ENCODE results near the gene LRRIQ4.

LRRIQ4 gene

GRCh38 chr3:169813278-169813677 lies 608 bp downstream of the LRRIQ4 start:
- Histone ChIP-seq H3K27ac (no peak overlapping the region), H3K4me1 (ENCODE audit: control insufficient read depth in 1 of 2, insufficient read depth in 1 of 2, low read depth in 1 of 2, low read length in 1 of 2) (peaks cover 29 to 31% of the 10 kb centered on the region in 2 experiments), H3K36me3 (no peaks in the 10 kb centered on the region), H3K9me3 (no peaks in the 10 kb centered on the region), H3K27me3 (peaks cover 12% of the 10 kb centered on the region), H3K4me3 (ENCODE audit: low read depth in 1 of 2, low read length in 1 of 2) (peak overlapping the region; percentile 61 to 66)
- TF ChIP-seq CTCF (IDR thresholded peaks at IDR 0.05): no peak

GRCh38 chr3:169813757-169814517 lies 1.3 kb downstream of the LRRIQ4 start:
- Histone ChIP-seq H3K27ac (no peak overlapping the region), H3K4me3 (ENCODE audit: low read depth in 1 of 2, low read length in 1 of 2) (peak overlapping the region; percentile 61 to 66), H3K4me1 (ENCODE audit: control insufficient read depth in 1 of 2, insufficient read depth in 1 of 2, low read depth in 1 of 2, low read length in 1 of 2) (peaks cover 29 to 31% of the 10 kb centered on the region in 2 experiments), H3K9me3 (no peaks in the 10 kb centered on the region), H3K36me3 (no peaks in the 10 kb centered on the region), H3K27me3 (peaks cover 12% of the 10 kb centered on the region)
- no peak for TF ChIP-seq CTCF (IDR thresholded peaks at IDR 0.05)

DNA sequence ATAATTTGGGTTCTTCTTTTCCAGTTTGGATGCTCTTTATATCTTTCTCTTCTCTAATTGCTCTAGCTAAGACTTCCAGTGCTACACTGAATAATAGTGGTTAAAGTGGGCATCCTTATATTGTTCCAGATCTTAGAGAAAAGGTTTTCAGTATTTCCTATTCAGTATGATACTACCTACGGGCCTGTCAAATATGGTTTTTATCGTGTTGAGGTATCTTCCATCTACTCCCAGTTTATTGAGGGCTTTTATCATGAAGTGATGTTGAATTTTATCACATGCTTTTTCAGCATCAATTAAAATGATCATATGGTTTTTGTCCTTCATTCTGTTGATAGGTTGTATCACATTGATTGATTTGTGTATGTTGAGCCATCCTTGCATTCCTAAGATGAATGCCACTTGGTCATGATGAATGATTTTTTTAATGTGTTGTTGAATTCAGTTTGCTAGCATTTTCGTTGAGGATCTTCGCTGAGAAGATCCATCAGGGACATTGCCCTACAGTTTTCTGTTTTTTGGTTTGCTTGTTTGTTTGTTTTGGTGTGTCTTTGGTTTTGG lies 3.0 kb downstream of the LRRIQ4 start:
- H3K4me3 ChIP-seq (ENCODE audit: low read depth in 1 of 2, low read length in 1 of 2): no peak overlapping the region
- TF ChIP-seq CTCF (IDR thresholded peaks at IDR 0.05): no peak
- no peak overlapping the region for H3K27ac ChIP-seq
- H3K36me3 ChIP-seq: no peaks in the 10 kb centered on the region
- no peaks in the 10 kb centered on the region for H3K9me3 ChIP-seq
- peaks cover 12% of the 10 kb centered on the region for H3K27me3 ChIP-seq
- H3K4me1 ChIP-seq (ENCODE audit: control insufficient read depth in 1 of 2, insufficient read depth in 1 of 2, low read depth in 1 of 2, low read length in 1 of 2): peaks cover 29 to 31% of the 10 kb centered on the region in 2 experiments

DNA sequence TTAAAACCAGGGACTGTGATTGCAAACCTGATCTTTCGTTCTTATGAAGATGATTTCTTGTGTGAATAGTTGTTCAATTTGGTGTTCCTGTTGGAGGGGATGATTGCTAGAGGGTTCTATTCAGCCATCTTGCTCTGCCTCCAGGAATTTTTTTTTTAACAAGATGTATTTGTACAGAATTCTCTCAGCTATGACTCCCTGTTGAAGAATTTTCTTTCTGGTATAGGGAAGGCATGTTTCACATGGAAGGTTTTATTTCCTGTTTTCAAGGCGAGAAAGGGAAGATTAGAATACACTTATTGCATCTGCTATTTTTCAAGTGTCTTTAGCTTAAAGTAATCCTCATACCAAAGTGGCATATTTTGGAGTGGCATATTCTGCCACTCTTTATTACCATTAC lies 5.6 kb downstream of the LRRIQ4 start:
- TF ChIP-seq CTCF (IDR thresholded peaks at IDR 0.05): no peak
- no peak overlapping the region for H3K27ac ChIP-seq
- peaks cover 10% of the 10 kb centered on the region in 2 experiments for H3K4me1 ChIP-seq (ENCODE audit: control insufficient read depth in 1 of 2, insufficient read depth in 1 of 2, low read depth in 1 of 2, low read length in 1 of 2)
- H3K9me3 ChIP-seq: no peaks in the 10 kb centered on the region
- no peak overlapping the region for H3K4me3 ChIP-seq (ENCODE audit: low read depth in 1 of 2, low read length in 1 of 2)
- no peaks in the 10 kb centered on the region for H3K27me3 ChIP-seq
- H3K36me3 ChIP-seq: no peaks in the 10 kb centered on the region

DNA sequence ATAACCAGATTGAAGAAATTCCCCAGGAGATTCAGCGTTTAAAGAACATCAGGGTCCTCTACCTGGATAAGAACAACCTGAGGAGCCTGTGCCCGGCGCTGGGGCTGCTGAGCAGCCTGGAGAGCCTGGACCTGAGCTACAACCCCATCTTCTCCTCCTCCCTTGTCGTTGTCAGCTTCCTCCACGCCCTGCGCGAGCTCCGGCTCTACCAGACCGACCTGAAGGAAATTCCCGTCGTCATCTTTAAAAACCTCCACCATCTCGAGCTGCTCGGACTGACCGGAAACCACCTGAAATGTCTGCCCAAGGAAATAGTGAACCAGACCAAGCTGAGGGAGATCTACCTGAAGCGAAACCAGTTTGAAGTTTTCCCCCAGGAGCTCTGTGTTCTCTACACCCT lies 9.4 kb downstream of the LRRIQ4 start:
- Histone ChIP-seq H3K4me1 (ENCODE audit: control insufficient read depth in 1 of 2, insufficient read depth in 1 of 2, low read depth in 1 of 2, low read length in 1 of 2) (no peaks in the 10 kb centered on the region), H3K36me3 (no peaks in the 10 kb centered on the region), H3K4me3 (ENCODE audit: low read depth in 1 of 2, low read length in 1 of 2) (no peak overlapping the region), H3K27me3 (no peaks in the 10 kb centered on the region), H3K9me3 (no peaks in the 10 kb centered on the region), H3K27ac (no peak overlapping the region)
- TF ChIP-seq CTCF (IDR thresholded peaks at IDR 0.05): no peak

All from neutrophil (primary cell).